Panc1 (cell line): ENCODE data around the gene SLC9A1. TPM values are rescaled to one million over a fixed set of nuclear protein-coding genes. Genes with fewer than 3 reads are reported as not detected.

ENCODE experiments used
- ATAC-seq: fragments of 200-7000 bp; cut with Tn5 transposase; 2 replicates; pipeline ENCODE4 v1.9.1; 2020; ENCODE audit warnings: mild to moderate bottlenecking, moderate library complexity
- BruUV-seq: library from RNA; stranded (reverse); fragments of 400-500 nt; replicated peaks from 2 replicates; lab custom pipeline; 2021; lab: Mats Ljungman, UMichigan
- CTCF ChIA-PET: fragments of 300-600 bp; sonication (Branson Sonifier 250); formaldehyde crosslinking; loops from one replicate; lab custom pipeline; 2022; ENCODE audit warnings: antibody characterized with exemption; lab: Charles Lee
- POLR2A ChIA-PET: fragments of 300-600 bp; sonication (Branson Sonifier 250); formaldehyde crosslinking; loops from one replicate; lab custom pipeline; 2022; ENCODE audit warnings: antibody characterized with exemption; lab: Charles Lee
- DNase-seq: peaks from one replicate; pipeline ENCODE4 v3.0.0-alpha.2; 2010; ENCODE audit warnings: low read depth, low spot score
- H3K27ac ChIP-seq: 2 replicates; pipeline ENCODE4 v1.5.1; 2011; ENCODE audit warnings: mild to moderate bottlenecking, low read length, inconsistent platforms
- H3K27me3 ChIP-seq: fragments of 200-500 bp; sonication (Bioruptor generic); 2 replicates; pipeline ENCODE4 v1.6.0; 2014; ENCODE audit warnings: low read length, inconsistent platforms; ENCODE audit not compliant: control insufficient read depth, insufficient read depth
- H3K36me3 ChIP-seq: fragments of 200-500 bp; sonication (Bioruptor generic); 2 replicates; pipeline ENCODE4 v1.5.1; 2014; ENCODE audit warnings: inconsistent platforms, mild to moderate bottlenecking, low read length, moderate library complexity; ENCODE audit not compliant: control insufficient read depth, insufficient read depth
- H3K4me1 ChIP-seq: 2 replicates; pipeline ENCODE4 v1.5.1; 2011; ENCODE audit warnings: inconsistent platforms, mild to moderate bottlenecking, low read length, moderate library complexity; ENCODE audit not compliant: control insufficient read depth, insufficient read depth
- H3K4me3 ChIP-seq, 2 experiments: 2 replicates each; pipeline ENCODE4 v1.5.1; 2011 to 2012; ENCODE audit warnings: low read depth in 2 of 2, low read length in 2 of 2, mild to moderate bottlenecking in 2 of 2, inconsistent platforms in 1 of 2, moderate library complexity in 1 of 2
- H3K9me3 ChIP-seq: fragments of 200-500 bp; sonication (Bioruptor generic); 2 replicates; pipeline ENCODE4 v1.5.1; 2014; ENCODE audit warnings: low read depth, mild to moderate bottlenecking, inconsistent platforms, low read length, moderate library complexity; ENCODE audit not compliant: control insufficient read depth, insufficient read depth
- CTCF ChIP-seq: fragments of 450-650 bp; IDR thresholded peaks from 2 replicates; pipeline ENCODE4 v1.5.1; 2017; ENCODE audit warnings: mild to moderate bottlenecking
- POLR2AphosphoS5 ChIP-seq: IDR thresholded peaks from 2 replicates; pipeline ENCODE4 v1.6.1; 2012; ENCODE audit warnings: mild to moderate bottlenecking, low read depth, low read length, moderate library complexity
- REST ChIP-seq, 2 experiments: IDR thresholded peaks; 2 replicates each; pipeline ENCODE4 v1.6.1; 2011 to 2012; ENCODE audit warnings: low read depth in 2 of 2, control low read depth in 1 of 2, low read length in 1 of 2, mild to moderate bottlenecking in 1 of 2, moderate library complexity in 1 of 2; ENCODE audit not compliant: insufficient read depth in 1 of 2
- SIN3A ChIP-seq: IDR thresholded peaks from 2 replicates; pipeline ENCODE4 v1.6.1; 2012; ENCODE audit warnings: low read depth, mild to moderate bottlenecking, low read length, moderate library complexity, borderline replicate concordance; ENCODE audit not compliant: insufficient read depth
- TCF7L2 ChIP-seq: IDR thresholded peaks from 2 replicates; pipeline ENCODE4 v1.6.1; 2011; ENCODE audit warnings: mild to moderate bottlenecking, low read depth, low read length, inconsistent platforms
- in situ Hi-C: cut with HindIII; loops from 2 replicates; pipeline ENCODE4 v1.10.0; 2016; ENCODE audit warnings: low sequenced_read_pairs, low pct_unique_long_range_greater_than_20kb
- intact Hi-C: fragments of 100-400 bp; cut with micrococcal nuclease; formaldehyde crosslinking; loops from one replicate; pipeline ENCODE4 v1.10.0; 2022; ENCODE audit not compliant: unreplicated experiment
- total RNA-seq: library from RNA; stranded (reverse); gene quantifications from one replicate; pipeline ENCODE4 v1.2.1, GENCODE V29; 2021; ENCODE audit not compliant: unreplicated experiment

The SLC9A1 gene
- total RNA-seq, 1 experiment from 2014 or later = 31.3 TPM

- CTCF ChIA-PET = no interaction called here
- Histone ChIP-seq H3K36me3 (no peaks in the 10 kb centered on the region), H3K27ac (no peak overlapping the region), H3K9me3 (no peaks in the 10 kb centered on the region), H3K4me3 (no peak overlapping the region), H3K4me1 (0 out of 2 replicates have a peak, but pooled peaks cover 5% of the 10 kb centered on the region), H3K27me3 (no peaks in the 10 kb centered on the region)
- intact Hi-C loops = no loop called here
- BruUV-seq = no TSS peak
- TF ChIP-seq POLR2AphosphoS5 (no peak), TCF7L2 (no peak), SIN3A (no peak), CTCF (no peak), REST (IDR thresholded peaks at IDR 0.05; ENCODE audit: insufficient read depth in 1 of 2, low read depth in 2 of 2, low read length in 1 of 2) (no peak)
- in situ Hi-C loops = no loop called here
- POLR2A ChIA-PET = interaction anchor here (0.6 kb wide), 1 partner anchor 12 kb away, joined by 3 read pairs; no protein-coding TSS in a partner anchor
- DNase-seq (no peak), ATAC-seq (no peak)
Observed at GRCh38 chr1:27132624-27133023, 22.3 kb downstream of the SLC9A1 start.

GRCh38 chr1:27132147-27132546 lies 22.8 kb downstream of the SLC9A1 start:
- no peaks in the 10 kb centered on the region for H3K9me3 ChIP-seq
- DNase-seq (no peak), ATAC-seq (no peak)
- intact Hi-C loops = no loop called here
- no peak overlapping the region for H3K27ac ChIP-seq
- H3K27me3 ChIP-seq = no peaks in the 10 kb centered on the region
- CTCF ChIA-PET = no interaction called here
- H3K36me3 ChIP-seq = no peaks in the 10 kb centered on the region
- 0 out of 2 replicates have a peak, but pooled peaks cover 2% of the 10 kb centered on the region for H3K4me1 ChIP-seq
- no TSS peak for BruUV-seq
- TF ChIP-seq REST (IDR thresholded peaks at IDR 0.05; ENCODE audit: insufficient read depth in 1 of 2, low read depth in 2 of 2, low read length in 1 of 2) (no peak), CTCF (no peak), POLR2AphosphoS5 (no peak), TCF7L2 (no peak), SIN3A (no peak)
- in situ Hi-C loops = no loop called here
- POLR2A ChIA-PET = interaction anchor here (0.6 kb wide), 1 partner anchor 12 kb away, joined by 3 read pairs; no protein-coding TSS in a partner anchor
- H3K4me3 ChIP-seq = no peak overlapping the region
